ENCODE results near the gene CR2. TPM values are rescaled to one million over a fixed set of nuclear protein-coding genes. Genes with fewer than 3 reads are reported as not detected.
"Not testable (repeated sequence)": the region's sequence is repeated elsewhere in the genome, so short reads cannot be mapped to it uniquely, and the experiment has no call there.

CR2 gene
- total RNA-seq, 1 donor from 2014 or later: 34.1 TPM

DNA sequence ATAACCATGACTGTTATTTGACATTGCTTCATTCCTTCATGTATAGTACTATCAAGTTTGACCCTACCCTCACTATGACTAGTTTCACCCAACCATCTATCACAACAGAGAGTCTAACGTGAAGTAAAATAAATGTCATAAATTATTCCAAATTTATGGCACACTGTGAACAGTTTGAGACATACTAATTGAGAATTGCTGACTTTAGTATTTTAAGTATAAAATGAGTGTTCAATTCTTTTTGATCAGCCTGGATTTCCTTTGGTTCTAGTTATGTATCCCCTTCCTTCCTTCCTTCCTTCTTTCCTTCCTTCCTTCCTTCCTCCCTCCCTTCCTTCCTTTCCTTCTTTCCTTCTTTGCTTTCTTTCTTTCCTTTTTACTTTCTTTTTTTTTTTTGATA, 56.3 kb downstream of the CR2 start:
- H3K36me3 Mint-ChIP-seq (ENCODE audit: low read depth): peaks cover 73% of the 10 kb centered on the region
- ATAC-seq (ENCODE audit: low read depth): no peak
- ChIA-PET CTCF (no interaction called here), POLR2A (no interaction called here)
- H3K9me3 Mint-ChIP-seq: no peaks in the 10 kb centered on the region
- no peak overlapping the region for H3K4me3 Mint-ChIP-seq
- TF ChIP-seq CTCF (IDR thresholded peaks at IDR 0.05): no peak
- no peaks in the 10 kb centered on the region for H3K27me3 Mint-ChIP-seq
- H3K4me1 Mint-ChIP-seq: no peaks in the 10 kb centered on the region
- intact Hi-C loops (cut with micrococcal nuclease): no loop called here
- DNase-seq: no peak
- no peak overlapping the region for H3K27ac Mint-ChIP-seq

DNA sequence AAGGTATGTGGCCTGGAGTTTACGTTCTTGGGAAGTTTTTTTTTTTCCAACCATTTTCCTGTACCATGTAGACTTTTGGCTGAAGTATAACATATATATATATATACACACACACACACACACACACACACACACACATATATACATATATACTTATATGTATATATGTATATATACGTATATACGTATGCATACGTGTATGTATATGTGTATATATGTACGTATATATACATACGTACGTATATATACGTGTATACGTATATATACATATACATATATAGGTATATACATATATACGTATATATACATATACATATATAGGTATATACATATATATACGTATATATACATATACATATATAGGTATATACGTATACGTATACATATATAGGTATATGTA, 60.8 kb downstream of the CR2 start:
- ChIA-PET POLR2A (no interaction called here), CTCF (no interaction called here)
- no peak for DNase-seq
- ATAC-seq (ENCODE audit: low read depth): no peak
- Mint-ChIP-seq H3K27me3 (no peaks in the 10 kb centered on the region), H3K27ac (no peak overlapping the region), H3K36me3 (ENCODE audit: low read depth) (peaks cover 52% of the 10 kb centered on the region), H3K4me3 (no peak overlapping the region), H3K9me3 (no peaks in the 10 kb centered on the region), H3K4me1 (no peaks in the 10 kb centered on the region)
- intact Hi-C loops (cut with micrococcal nuclease): no loop called here
- TF ChIP-seq CTCF (IDR thresholded peaks at IDR 0.05): no peak

DNA sequence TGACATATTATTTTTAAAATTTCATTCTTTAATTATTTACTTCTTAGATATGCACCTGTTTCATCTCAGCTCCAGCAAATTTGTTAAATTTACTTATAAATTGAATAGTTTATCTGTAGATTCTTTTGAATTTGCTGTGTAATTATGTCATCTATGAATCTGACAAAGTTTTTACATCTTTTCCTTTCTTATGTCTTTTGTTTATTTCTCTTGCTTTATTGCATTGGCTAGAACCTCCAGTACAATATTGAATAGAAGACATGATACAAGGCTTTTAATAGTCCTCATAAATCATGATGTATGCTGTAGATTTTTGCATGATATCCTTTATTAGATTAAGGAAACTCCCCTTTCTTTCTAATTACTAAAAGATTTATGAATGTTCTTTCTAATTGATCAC, 62.6 kb downstream of the CR2 start:
- intact Hi-C loops (cut with micrococcal nuclease): no loop called here
- no peak overlapping the region for H3K27ac Mint-ChIP-seq
- H3K36me3 Mint-ChIP-seq (ENCODE audit: low read depth): peaks cover 40% of the 10 kb centered on the region
- H3K27me3 Mint-ChIP-seq: no peaks in the 10 kb centered on the region
- ATAC-seq (ENCODE audit: low read depth) (no peak), DNase-seq (no peak)
- no peaks in the 10 kb centered on the region for H3K4me1 Mint-ChIP-seq
- H3K4me3 Mint-ChIP-seq: no peak overlapping the region
- no peak for TF ChIP-seq CTCF (IDR thresholded peaks at IDR 0.05)
- POLR2A ChIA-PET: no interaction called here
- no peaks in the 10 kb centered on the region for H3K9me3 Mint-ChIP-seq
- CTCF ChIA-PET: no interaction called here

- TF ChIP-seq CTCF (IDR thresholded peaks at IDR 0.05): no peak
- H3K9me3 Mint-ChIP-seq: no peaks in the 10 kb centered on the region
- no peak overlapping the region for H3K27ac Mint-ChIP-seq
- intact Hi-C loops (cut with micrococcal nuclease): no loop called here
- no peak overlapping the region for H3K4me3 Mint-ChIP-seq
- no peak for ATAC-seq (ENCODE audit: low read depth)
- DNase-seq: no peak
- no peaks in the 10 kb centered on the region for H3K27me3 Mint-ChIP-seq
- H3K4me1 Mint-ChIP-seq: no peaks in the 10 kb centered on the region
- H3K36me3 Mint-ChIP-seq (ENCODE audit: low read depth): peaks cover 33% of the 10 kb centered on the region
- CTCF ChIA-PET: no interaction called here
- POLR2A ChIA-PET: no interaction called here
Measured at GRCh38 chr1:207518608-207519236, 64.6 kb downstream of the CR2 start.

DNA sequence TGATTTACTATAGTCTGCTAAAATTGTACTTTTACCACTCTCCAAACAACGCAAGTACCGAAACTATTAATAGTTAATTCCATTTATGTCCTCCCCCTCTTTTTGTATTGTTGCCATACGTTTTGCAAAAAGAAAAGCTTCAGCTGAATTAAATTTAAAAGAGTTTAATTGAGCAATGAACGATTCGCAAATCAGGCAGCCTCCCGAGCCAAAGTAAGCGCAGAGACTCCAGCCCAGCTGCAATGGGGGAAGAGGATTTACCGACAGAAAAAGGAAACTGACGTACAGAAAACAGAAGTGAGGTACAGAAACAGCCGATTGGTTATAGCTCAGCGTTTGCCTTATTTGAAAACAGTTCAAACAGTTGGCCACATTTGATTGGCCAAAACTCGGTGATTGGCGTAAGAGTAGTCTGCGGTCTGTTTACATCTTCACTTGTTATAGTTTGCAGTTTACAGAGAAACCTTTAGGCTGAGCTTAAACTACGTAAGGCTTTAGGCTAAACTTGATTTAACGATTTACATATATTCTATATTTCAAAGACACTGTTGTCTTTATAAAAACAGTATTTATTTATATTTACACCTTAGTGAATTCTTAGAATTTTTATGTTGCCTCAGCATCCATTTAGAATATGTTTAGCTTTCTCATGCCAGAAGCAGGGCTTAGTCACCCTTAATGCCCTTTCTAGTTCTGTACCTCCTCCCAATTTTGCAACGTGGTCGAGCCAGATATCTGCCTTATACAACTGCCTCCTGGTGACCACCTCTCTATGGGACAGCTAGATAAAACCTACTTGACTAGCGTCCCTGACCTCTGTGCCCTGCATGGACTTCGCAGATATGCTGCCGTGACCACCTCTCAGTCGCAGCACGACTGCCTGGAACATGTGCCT, 65.6 kb downstream of the CR2 start:
- no peaks in the 10 kb centered on the region for H3K9me3 Mint-ChIP-seq

DNA sequence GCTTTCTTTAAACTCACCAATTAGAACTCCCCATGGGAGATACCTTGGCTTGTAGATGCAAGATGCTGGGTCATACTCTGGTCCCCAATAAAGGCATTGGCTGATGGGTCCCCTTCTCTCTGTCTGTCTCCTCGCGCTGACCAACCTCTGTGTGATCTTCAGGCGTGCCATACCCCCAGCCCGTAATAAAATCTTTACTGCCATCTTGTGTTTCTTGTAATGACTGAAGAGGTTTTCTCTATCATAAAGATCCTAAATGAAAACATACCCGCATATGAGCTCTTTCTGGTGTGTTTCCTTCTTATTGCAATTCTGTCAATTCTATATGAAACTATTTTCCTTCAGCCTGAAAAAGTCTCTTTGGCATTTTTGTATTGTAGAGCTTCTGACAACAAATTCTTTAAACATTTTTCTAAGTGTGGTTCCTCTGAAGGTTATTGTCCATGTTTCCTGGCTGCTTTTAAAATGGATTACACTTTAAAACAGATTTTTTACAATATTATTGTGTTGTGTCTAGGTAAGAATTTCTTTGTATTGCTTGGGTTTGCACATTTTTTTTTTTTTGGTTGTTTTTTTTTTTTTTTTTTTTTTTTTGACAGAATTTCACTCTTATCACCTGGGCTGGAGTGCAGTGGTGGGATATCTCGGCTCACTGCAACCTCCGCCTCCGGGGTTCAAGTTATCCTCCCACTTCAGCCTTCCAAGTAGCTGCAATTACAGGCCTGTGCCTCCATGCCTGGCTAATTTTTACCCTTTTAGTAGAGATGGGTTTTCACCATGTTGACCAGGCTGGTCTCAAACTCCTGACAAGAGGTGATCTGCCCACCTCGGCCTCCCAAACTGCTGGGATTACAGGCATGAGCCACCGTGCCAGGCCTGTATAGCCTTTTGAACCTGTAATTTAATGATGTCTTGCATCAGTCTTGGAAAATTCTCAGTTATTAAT, 66.5 kb downstream of the CR2 start:
- H3K4me1 Mint-ChIP-seq; H3K9me3 Mint-ChIP-seq; H3K4me3 Mint-ChIP-seq; DNase-seq; ATAC-seq (ENCODE audit: low read depth); intact Hi-C loops (cut with micrococcal nuclease); CTCF ChIA-PET; H3K27ac Mint-ChIP-seq; H3K27me3 Mint-ChIP-seq: not testable (repeated sequence)
- POLR2A ChIA-PET: interaction anchor here (0.6 kb wide), 1 partner anchor 226 kb away, joined by 4 read pairs; no protein-coding TSS in a partner anchor
- H3K36me3 Mint-ChIP-seq (ENCODE audit: low read depth): peaks cover 37% of the 10 kb centered on the region

More for the DNA sequence above, 65.6 kb downstream of the CR2 start:
- intact Hi-C loops (cut with micrococcal nuclease): no loop called here
- Mint-ChIP-seq H3K4me1 (no peaks in the 10 kb centered on the region), H3K36me3 (ENCODE audit: low read depth) (peaks cover 37% of the 10 kb centered on the region), H3K27me3 (no peaks in the 10 kb centered on the region), H3K4me3 (no peak overlapping the region), H3K27ac (no peak overlapping the region)
- DNase-seq (no peak), ATAC-seq (ENCODE audit: low read depth) (no peak)
- ChIA-PET CTCF (interaction anchor here (1.0 kb wide), 1 partner anchor 114 kb away, joined by 3 read pairs; no protein-coding TSS in a partner anchor), POLR2A (no interaction called here)
- TF ChIP-seq CTCF (IDR thresholded peaks at IDR 0.05): no peak

DNA sequence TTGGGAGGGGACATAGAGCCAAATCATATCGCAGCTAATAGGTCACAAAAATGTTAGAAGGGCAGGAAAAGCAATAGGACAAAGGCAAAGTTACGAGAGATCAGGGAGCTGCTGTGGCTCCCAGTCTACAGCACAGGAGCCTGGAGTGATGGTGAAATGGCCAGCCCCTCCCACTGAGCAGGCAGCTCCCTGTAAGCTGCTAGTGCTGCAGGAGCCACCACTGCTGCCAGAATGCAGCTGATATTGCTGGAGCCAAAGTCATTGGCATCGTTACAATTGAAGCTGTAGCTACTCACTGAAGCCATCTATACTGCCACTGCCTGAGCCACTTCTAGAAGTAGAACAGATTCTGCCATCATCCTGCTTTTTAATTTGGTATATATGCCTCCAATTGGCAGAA, 71.1 kb downstream of the CR2 start:
- H3K4me3 Mint-ChIP-seq; H3K9me3 Mint-ChIP-seq; CTCF ChIA-PET; DNase-seq; H3K27me3 Mint-ChIP-seq; ATAC-seq (ENCODE audit: low read depth); H3K27ac Mint-ChIP-seq; POLR2A ChIA-PET; intact Hi-C loops (cut with micrococcal nuclease); H3K4me1 Mint-ChIP-seq: not testable (repeated sequence)
- H3K36me3 Mint-ChIP-seq (ENCODE audit: low read depth): peaks cover 22% of the 10 kb centered on the region

All from activated B cell treated with CpG ODN at 0.5 μM for 24 hours (primary cell).